ENCODE data around the gene RNU2-1. TPM values are rescaled to one million over a fixed set of nuclear protein-coding genes. Genes with fewer than 3 reads are reported as not detected.

RNU2-1 gene
- total RNA-seq, 1 donor from 2014 or later, result not detected

DNA sequence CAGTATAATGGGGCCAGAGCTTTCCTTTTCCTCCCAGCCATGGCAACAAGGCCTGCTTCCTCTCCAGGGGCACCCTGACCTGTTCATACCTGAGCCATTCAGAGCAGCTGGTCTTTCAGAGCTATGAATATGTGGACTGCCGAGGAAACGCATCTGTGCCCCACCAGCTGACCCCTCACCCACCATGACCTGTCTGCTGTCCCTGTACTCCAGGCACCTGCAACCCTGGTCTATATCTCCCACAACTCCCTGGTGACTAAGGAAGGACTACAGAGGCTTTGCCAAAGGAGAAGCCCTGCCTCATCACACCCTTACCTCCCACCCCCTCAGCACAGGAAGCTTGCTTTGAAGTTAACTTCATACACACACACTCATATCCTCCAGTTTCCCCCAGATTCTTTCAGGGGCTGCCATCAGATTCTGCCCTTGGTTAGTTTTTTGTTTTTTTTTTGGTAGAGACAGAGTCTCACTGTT lies 16.1 kb downstream of the RNU2-1 start:
- DNase-seq (ENCODE audit: low spot score in 2 of 2), result no peak
- no peak overlapping the region for H3K4me3 ChIP-seq
- peaks cover 4 to 20% of the 10 kb centered on the region in 2 donors for H3K36me3 ChIP-seq
- H3K9me3 ChIP-seq, result no peaks in the 10 kb centered on the region
- intact Hi-C loops (cut with DNase I), result no loop called here
- H3K27me3 ChIP-seq, result no peaks in the 10 kb centered on the region
- TF ChIP-seq, protein P1, sequence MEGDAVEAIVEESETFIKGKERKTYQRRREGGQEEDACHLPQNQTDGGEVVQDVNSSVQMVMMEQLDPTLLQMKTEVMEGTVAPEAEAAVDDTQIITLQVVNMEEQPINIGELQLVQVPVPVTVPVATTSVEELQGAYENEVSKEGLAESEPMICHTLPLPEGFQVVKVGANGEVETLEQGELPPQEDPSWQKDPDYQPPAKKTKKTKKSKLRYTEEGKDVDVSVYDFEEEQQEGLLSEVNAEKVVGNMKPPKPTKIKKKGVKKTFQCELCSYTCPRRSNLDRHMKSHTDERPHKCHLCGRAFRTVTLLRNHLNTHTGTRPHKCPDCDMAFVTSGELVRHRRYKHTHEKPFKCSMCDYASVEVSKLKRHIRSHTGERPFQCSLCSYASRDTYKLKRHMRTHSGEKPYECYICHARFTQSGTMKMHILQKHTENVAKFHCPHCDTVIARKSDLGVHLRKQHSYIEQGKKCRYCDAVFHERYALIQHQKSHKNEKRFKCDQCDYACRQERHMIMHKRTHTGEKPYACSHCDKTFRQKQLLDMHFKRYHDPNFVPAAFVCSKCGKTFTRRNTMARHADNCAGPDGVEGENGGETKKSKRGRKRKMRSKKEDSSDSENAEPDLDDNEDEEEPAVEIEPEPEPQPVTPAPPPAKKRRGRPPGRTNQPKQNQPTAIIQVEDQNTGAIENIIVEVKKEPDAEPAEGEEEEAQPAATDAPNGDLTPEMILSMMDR (IDR thresholded peaks at IDR 0.05), result no peak
- peaks cover 0 to 3% of the 10 kb centered on the region in 2 donors for H3K4me1 ChIP-seq
- H3K27ac ChIP-seq, result no peak overlapping the region

DNA sequence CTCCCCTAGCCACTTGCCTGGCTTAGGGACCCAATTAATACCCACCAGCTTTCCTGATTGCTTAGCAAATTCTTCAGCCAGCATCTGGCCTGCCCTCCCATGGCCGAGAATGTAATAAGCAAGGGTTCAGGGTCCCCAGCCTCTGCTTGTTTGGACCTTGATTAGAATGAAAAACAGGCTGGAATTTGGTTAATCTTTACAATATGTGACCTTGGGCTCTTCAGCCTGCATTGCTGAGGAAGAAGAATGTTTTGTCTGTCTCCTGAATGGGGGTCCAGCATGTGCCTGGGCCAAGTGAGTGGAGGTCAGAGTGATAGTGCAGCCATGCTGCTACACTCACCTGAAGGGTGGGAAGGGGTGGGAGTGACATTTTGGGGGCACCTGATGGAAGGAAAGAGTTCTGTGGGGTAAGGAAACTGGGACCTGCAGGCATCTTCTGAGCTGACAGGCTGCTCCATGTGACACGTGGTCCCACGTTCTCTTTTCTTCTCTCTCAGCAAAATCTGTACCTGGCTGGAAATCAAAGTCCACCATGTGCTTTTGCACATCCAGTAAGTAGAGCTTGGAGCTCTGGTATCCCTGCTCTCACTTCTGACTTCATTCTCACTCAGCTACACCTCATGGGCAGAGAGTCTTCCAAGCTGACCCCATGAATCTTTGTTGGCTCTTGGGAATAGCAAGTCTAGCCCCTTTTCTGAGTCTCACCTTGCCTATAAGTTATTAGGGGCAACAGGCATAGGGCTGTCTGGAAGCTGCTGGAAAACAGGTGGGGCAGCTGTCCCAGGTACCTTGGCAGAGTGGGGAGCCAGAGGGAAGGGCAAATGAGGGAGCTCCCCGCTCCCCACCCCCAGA lies 16.8 kb downstream of the RNU2-1 start:
- intact Hi-C loops (cut with DNase I), result no loop called here
- no peaks in the 10 kb centered on the region for H3K9me3 ChIP-seq
- H3K36me3 ChIP-seq, result peaks cover 4 to 20% of the 10 kb centered on the region in 2 donors
- H3K4me3 ChIP-seq, result no peak overlapping the region
- TF ChIP-seq, protein P1 (IDR thresholded peaks at IDR 0.05), result no peak
- H3K4me1 ChIP-seq, result peaks cover 0 to 7% of the 10 kb centered on the region in 2 donors
- DNase-seq (ENCODE audit: low spot score in 2 of 2), result no peak
- no peaks in the 10 kb centered on the region for H3K27me3 ChIP-seq
- H3K27ac ChIP-seq, result no peak overlapping the region

DNA sequence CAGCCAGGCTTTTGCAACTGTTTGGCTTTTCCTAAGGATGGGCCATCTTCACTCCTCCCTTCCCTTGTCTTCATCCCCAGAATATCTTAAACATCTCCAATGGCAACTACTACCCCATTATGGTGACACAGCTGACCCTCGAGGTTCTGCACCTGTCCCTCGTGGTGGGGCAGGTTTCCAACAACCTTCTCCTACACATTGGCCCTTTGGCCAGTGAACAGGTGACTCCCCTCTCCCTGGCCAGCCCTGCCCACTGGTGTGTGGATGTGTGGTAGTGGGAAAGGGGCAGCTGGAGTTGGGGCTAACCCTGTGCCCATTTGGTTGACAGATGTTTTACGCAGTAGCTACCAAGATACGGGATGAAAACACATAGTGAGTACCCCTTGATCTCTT lies 17.4 kb downstream of the RNU2-1 start:
- no peak overlapping the region for H3K4me3 ChIP-seq
- H3K36me3 ChIP-seq, result peaks cover 4 to 20% of the 10 kb centered on the region in 2 donors
- DNase-seq (ENCODE audit: low spot score in 2 of 2), result no peak
- intact Hi-C loops (cut with DNase I), result no loop called here
- no peak overlapping the region for H3K27ac ChIP-seq
- no peaks in the 10 kb centered on the region for H3K27me3 ChIP-seq
- H3K4me1 ChIP-seq, result peaks cover 0 to 7% of the 10 kb centered on the region in 2 donors
- H3K9me3 ChIP-seq, result no peaks in the 10 kb centered on the region
- TF ChIP-seq, protein P1 (IDR thresholded peaks at IDR 0.05), result no peak

DNA sequence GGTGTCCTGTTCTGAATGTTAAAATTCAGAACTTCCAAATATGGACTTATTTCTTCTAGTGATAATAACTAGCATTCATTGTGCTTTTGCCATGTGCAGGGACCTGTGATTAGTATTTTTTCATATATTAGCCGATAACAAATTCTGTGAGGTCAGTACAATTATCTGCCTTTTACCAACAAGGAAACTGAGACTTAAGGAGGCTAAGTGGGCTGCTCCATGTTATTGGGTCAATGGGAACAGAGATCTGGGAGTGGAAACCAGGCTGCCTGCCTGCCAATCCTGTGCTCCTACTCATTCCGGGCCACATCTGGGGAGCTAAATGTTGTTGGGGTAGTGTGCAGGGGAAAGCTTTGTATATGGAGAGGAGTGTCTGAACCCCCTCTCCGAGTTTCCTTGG lies 18.4 kb downstream of the RNU2-1 start:
- no peak for DNase-seq (ENCODE audit: low spot score in 2 of 2)
- Histone ChIP-seq H3K27ac (no peak overlapping the region), H3K9me3 (no peaks in the 10 kb centered on the region), H3K27me3 (no peaks in the 10 kb centered on the region), H3K4me1 (peaks cover 0 to 12% of the 10 kb centered on the region in 2 donors), H3K36me3 (peaks cover 4 to 20% of the 10 kb centered on the region in 2 donors), H3K4me3 (no peak overlapping the region)
- intact Hi-C loops (cut with DNase I), result no loop called here
- TF ChIP-seq, protein P1 (IDR thresholded peaks at IDR 0.05), result no peak

DNA sequence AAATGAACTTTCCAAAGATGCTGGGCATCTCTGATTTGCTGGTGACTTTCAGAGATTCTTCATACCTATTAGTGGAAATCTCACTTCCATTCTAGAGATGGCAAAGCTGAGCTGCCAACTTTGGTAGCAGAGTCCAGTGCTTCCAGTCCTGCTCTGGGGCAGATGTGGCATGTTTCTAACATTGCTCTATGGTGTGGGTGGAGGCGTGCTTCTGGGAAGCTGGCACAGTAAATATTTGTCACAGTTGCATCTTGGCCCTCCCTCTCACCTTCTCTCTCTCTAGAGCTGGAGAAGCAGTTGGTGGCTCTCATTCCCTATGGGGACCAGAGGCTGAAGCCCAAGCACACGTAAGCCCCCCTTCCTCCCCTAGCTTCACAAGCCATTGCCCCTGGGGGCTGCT lies 20.2 kb downstream of the RNU2-1 start:
- Histone ChIP-seq H3K4me3 (peak overlapping the region in 1 of 2 donors; percentile 76), H3K9me3 (no peaks in the 10 kb centered on the region), H3K27me3 (no peaks in the 10 kb centered on the region), H3K4me1 (peaks cover 0 to 12% of the 10 kb centered on the region in 2 donors), H3K36me3 (peaks cover 10 to 32% of the 10 kb centered on the region in 2 donors), H3K27ac (no peak overlapping the region)
- intact Hi-C loops (cut with DNase I), result loop anchor here (5.0 kb wide), 1 partner anchor 269 kb away; the partner anchor contains the start of gene DHX8
- no peak for DNase-seq (ENCODE audit: low spot score in 2 of 2)
- TF ChIP-seq, protein P1 (IDR thresholded peaks at IDR 0.05), result no peak
